HEK293 (cell line): ENCODE measurements around the gene FUT6.
A peak's percentile ranks its signal among the peaks of the same experiment; 100 is the strongest.

ENCODE experiments used
- BCL11A ChIP-seq: fragments of 450-650 bp; formaldehyde crosslinking; IDR thresholded peaks from 2 replicates; pipeline ENCODE4 v1.5.1; 2016; ENCODE audit warnings: low read depth, missing biosample characterization, missing genetic modification characterization
- FEZF1 ChIP-seq: fragments of 450-650 bp; formaldehyde crosslinking; IDR thresholded peaks from 2 replicates; pipeline ENCODE4 v1.5.1; 2016; ENCODE audit warnings: missing biosample characterization, missing genetic modification characterization
- GLI4 ChIP-seq: fragments of 450-650 bp; formaldehyde crosslinking; IDR thresholded peaks from 2 replicates; pipeline ENCODE4 v1.5.1; 2016; ENCODE audit warnings: missing biosample characterization, missing genetic modification characterization
- KLF16 ChIP-seq: fragments of 450-650 bp; formaldehyde crosslinking; IDR thresholded peaks from 2 replicates; pipeline ENCODE4 v1.5.1; 2017; ENCODE audit warnings: missing biosample characterization, missing genetic modification characterization
- MZF1 ChIP-seq: fragments of 450-650 bp; formaldehyde crosslinking; IDR thresholded peaks from 2 replicates; pipeline ENCODE4 v1.5.1; 2017; ENCODE audit warnings: missing biosample characterization, missing genetic modification characterization, borderline replicate concordance
- OVOL3 ChIP-seq: fragments of 450-650 bp; formaldehyde crosslinking; IDR thresholded peaks from 2 replicates; pipeline ENCODE4 v1.5.1; 2016; ENCODE audit warnings: missing biosample characterization, missing genetic modification characterization
- SETDB1 ChIP-seq: IDR thresholded peaks from one replicate; pipeline ENCODE4 v1.6.1; 2017; ENCODE audit warnings: mild to moderate bottlenecking, low read length, moderate library complexity, mixed read lengths; ENCODE audit not compliant: insufficient read length
- SP2 ChIP-seq: fragments of 450-650 bp; formaldehyde crosslinking; IDR thresholded peaks from 2 replicates; pipeline ENCODE4 v1.5.1; 2016; ENCODE audit warnings: missing biosample characterization, missing genetic modification characterization
- SP7 ChIP-seq: fragments of 450-650 bp; formaldehyde crosslinking; IDR thresholded peaks from 2 replicates; pipeline ENCODE4 v1.5.1; 2016; ENCODE audit warnings: missing biosample characterization, missing genetic modification characterization
- ZEB2 ChIP-seq: fragments of 450-650 bp; formaldehyde crosslinking; IDR thresholded peaks from 2 replicates; pipeline ENCODE4 v1.5.1; 2016; ENCODE audit warnings: missing biosample characterization, missing genetic modification characterization
- ZFP37 ChIP-seq: fragments of 450-650 bp; formaldehyde crosslinking; IDR thresholded peaks from 2 replicates; pipeline ENCODE4 v1.5.1; 2016; ENCODE audit warnings: missing biosample characterization, missing genetic modification characterization
- ZNF114 ChIP-seq: fragments of 450-650 bp; formaldehyde crosslinking; IDR thresholded peaks from 2 replicates; pipeline ENCODE4 v1.5.0; 2017; ENCODE audit warnings: missing biosample characterization, missing genetic modification characterization
- ZNF146 ChIP-seq: fragments of 450-650 bp; formaldehyde crosslinking; IDR thresholded peaks from 2 replicates; pipeline ENCODE4 v1.5.1; 2016; ENCODE audit warnings: missing biosample characterization, missing genetic modification characterization
- ZNF169 ChIP-seq: fragments of 450-650 bp; formaldehyde crosslinking; IDR thresholded peaks from 2 replicates; pipeline ENCODE4 v1.5.1; 2016; ENCODE audit warnings: missing biosample characterization, missing genetic modification characterization
- ZNF184 ChIP-seq: fragments of 450-650 bp; IDR thresholded peaks from 2 replicates; pipeline ENCODE4 v1.5.1; 2018; ENCODE audit warnings: missing biosample characterization, mild to moderate bottlenecking, missing genetic modification characterization
- ZNF19 ChIP-seq: fragments of 450-650 bp; formaldehyde crosslinking; IDR thresholded peaks from 2 replicates; pipeline ENCODE4; 2016; ENCODE audit warnings: missing biosample characterization, missing genetic modification characterization, low read depth
- ZNF24 ChIP-seq: fragments of 450-650 bp; formaldehyde crosslinking; IDR thresholded peaks from 2 replicates; pipeline ENCODE4 v1.5.1; 2016; ENCODE audit warnings: missing biosample characterization, missing genetic modification characterization
- ZNF433 ChIP-seq: fragments of 450-650 bp; formaldehyde crosslinking; IDR thresholded peaks from 2 replicates; pipeline ENCODE4 v1.5.1; 2016; ENCODE audit warnings: missing biosample characterization, missing genetic modification characterization, low read depth
- ZNF521 ChIP-seq: fragments of 450-650 bp; formaldehyde crosslinking; IDR thresholded peaks from 2 replicates; pipeline ENCODE4 v1.5.1; 2017; ENCODE audit warnings: missing biosample characterization, mild to moderate bottlenecking, missing genetic modification characterization
- ZNF585B ChIP-seq: fragments of 450-650 bp; formaldehyde crosslinking; IDR thresholded peaks from 2 replicates; pipeline ENCODE4 v1.5.1; 2016; ENCODE audit warnings: missing biosample characterization, missing genetic modification characterization
- ZNF596 ChIP-seq: fragments of 450-650 bp; IDR thresholded peaks from 2 replicates; pipeline ENCODE4 v1.5.0; 2018; ENCODE audit warnings: missing biosample characterization, mild to moderate bottlenecking, missing genetic modification characterization, moderate library complexity
- ZNF624 ChIP-seq: fragments of 450-650 bp; formaldehyde crosslinking; IDR thresholded peaks from 2 replicates; pipeline ENCODE4 v1.5.1; 2017; ENCODE audit warnings: missing biosample characterization, missing genetic modification characterization
- ZNF654 ChIP-seq: fragments of 450-650 bp; formaldehyde crosslinking; IDR thresholded peaks from 2 replicates; pipeline ENCODE4 v1.5.1; 2016; ENCODE audit warnings: low read depth, missing biosample characterization, missing genetic modification characterization
- ZNF658 ChIP-seq: fragments of 450-650 bp; formaldehyde crosslinking; IDR thresholded peaks from 2 replicates; pipeline ENCODE4; 2016; ENCODE audit warnings: missing biosample characterization, missing genetic modification characterization
- ZNF677 ChIP-seq: fragments of 450-650 bp; IDR thresholded peaks from 2 replicates; pipeline ENCODE4 v1.5.0; 2018; ENCODE audit warnings: missing biosample characterization, mild to moderate bottlenecking, missing genetic modification characterization, moderate library complexity
- ZNF707 ChIP-seq: fragments of 450-650 bp; formaldehyde crosslinking; IDR thresholded peaks from 2 replicates; pipeline ENCODE4 v1.5.1; 2016; ENCODE audit warnings: missing biosample characterization, missing genetic modification characterization
- ZNF768 ChIP-seq: fragments of 450-650 bp; formaldehyde crosslinking; IDR thresholded peaks from 2 replicates; pipeline ENCODE4 v1.5.1; 2018; ENCODE audit warnings: missing biosample characterization, mild to moderate bottlenecking, missing genetic modification characterization
- ZNF830 ChIP-seq: fragments of 450-650 bp; IDR thresholded peaks from 2 replicates; pipeline ENCODE4 v1.5.0; 2018; ENCODE audit warnings: missing biosample characterization, missing genetic modification characterization, low read depth, mild to moderate bottlenecking, moderate library complexity
- ZNF837 ChIP-seq: fragments of 450-650 bp; formaldehyde crosslinking; IDR thresholded peaks from 2 replicates; pipeline ENCODE4 v1.5.1; 2016; ENCODE audit warnings: missing biosample characterization, missing genetic modification characterization
- TF ChIP-seq, protein P1 (sequence below): fragments of 450-650 bp; formaldehyde crosslinking; IDR thresholded peaks from 2 replicates; pipeline ENCODE4 v1.5.1; 2016; ENCODE audit warnings: missing biosample characterization, missing genetic modification characterization
- TF ChIP-seq, protein P2 (sequence below): fragments of 450-650 bp; formaldehyde crosslinking; IDR thresholded peaks from 2 replicates; pipeline ENCODE4 v1.5.1; 2017; ENCODE audit warnings: missing biosample characterization, missing genetic modification characterization
- TF ChIP-seq, protein P3 (sequence below): fragments of 450-650 bp; formaldehyde crosslinking; IDR thresholded peaks from 2 replicates; pipeline ENCODE4 v1.5.0; 2017; ENCODE audit warnings: missing biosample characterization, missing genetic modification characterization, borderline replicate concordance
- TF ChIP-seq, protein P4 (sequence below): fragments of 450-650 bp; formaldehyde crosslinking; IDR thresholded peaks from 2 replicates; pipeline ENCODE4 v1.5.1; 2016; ENCODE audit warnings: missing biosample characterization, missing genetic modification characterization, low read depth

The FUT6 gene

DNA sequence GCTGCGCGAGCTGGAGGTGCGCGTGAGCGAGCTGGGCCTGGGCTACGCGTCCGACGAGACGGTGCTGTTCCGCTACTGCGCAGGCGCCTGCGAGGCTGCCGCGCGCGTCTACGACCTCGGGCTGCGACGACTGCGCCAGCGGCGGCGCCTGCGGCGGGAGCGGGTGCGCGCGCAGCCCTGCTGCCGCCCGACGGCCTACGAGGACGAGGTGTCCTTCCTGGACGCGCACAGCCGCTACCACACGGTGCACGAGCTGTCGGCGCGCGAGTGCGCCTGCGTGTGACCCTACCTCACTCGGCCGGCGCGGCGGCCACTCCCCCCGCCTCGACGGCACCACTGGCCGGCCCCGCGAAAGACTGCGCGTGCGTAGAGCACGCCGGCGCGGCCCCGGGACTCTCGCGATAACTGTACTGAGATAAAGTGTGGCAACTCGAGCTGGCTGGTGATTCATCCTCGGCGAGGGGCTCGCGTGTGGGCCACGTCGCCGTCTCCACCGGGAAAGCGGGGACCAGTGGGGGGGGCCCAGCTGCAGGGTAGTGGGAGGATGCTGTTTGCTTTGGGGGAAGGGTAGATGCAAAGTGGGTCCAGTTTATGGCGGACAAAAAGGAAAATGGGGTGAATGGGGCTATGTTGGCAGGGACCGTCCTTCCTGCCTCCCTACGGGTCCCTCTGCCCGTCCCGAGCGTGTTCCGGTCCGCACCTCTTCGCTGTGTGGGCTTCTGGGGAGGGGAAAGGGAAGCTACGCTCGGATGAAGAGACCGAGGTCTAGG, 11.4 kb downstream of the FUT6 start (continued):
- TF ChIP-seq ZNF521 = no peak
- TF ChIP-seq ZNF146 (tag by site-specific recombination) = 0 out of 2 replicates have a peak, but pooled peaks have one; percentile 13
- no peak for TF ChIP-seq ZNF658 (tag by site-specific recombination)
- TF ChIP-seq, protein P1, sequence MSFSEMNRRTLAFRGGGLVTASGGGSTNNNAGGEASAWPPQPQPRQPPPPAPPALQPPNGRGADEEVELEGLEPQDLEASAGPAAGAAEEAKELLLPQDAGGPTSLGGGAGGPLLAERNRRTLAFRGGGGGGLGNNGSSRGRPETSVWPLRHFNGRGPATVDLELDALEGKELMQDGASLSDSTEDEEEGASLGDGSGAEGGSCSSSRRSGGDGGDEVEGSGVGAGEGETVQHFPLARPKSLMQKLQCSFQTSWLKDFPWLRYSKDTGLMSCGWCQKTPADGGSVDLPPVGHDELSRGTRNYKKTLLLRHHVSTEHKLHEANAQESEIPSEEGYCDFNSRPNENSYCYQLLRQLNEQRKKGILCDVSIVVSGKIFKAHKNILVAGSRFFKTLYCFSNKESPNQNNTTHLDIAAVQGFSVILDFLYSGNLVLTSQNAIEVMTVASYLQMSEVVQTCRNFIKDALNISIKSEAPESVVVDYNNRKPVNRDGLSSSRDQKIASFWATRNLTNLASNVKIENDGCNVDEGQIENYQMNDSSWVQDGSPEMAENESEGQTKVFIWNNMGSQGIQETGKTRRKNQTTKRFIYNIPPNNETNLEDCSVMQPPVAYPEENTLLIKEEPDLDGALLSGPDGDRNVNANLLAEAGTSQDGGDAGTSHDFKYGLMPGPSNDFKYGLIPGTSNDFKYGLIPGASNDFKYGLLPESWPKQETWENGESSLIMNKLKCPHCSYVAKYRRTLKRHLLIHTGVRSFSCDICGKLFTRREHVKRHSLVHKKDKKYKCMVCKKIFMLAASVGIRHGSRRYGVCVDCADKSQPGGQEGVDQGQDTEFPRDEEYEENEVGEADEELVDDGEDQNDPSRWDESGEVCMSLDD (tag by site-specific recombination) = peak; percentile 98
- 0 out of 2 replicates have a peak, but pooled peaks have one; percentile 40 for TF ChIP-seq ZNF837 (tag by site-specific recombination)
- TF ChIP-seq ZEB2 (tag by site-specific recombination) = peak; percentile 96
- TF ChIP-seq ZNF707 (tag by site-specific recombination) = no peak
- peak; percentile 42 for TF ChIP-seq SP2 (tag by site-specific recombination)
- peak; percentile 91 for TF ChIP-seq SP7 (tag by site-specific recombination)
- TF ChIP-seq FEZF1 (tag by site-specific recombination) = no peak
- no peak for TF ChIP-seq ZNF768 (tag by site-specific recombination)
- TF ChIP-seq, protein P2, sequence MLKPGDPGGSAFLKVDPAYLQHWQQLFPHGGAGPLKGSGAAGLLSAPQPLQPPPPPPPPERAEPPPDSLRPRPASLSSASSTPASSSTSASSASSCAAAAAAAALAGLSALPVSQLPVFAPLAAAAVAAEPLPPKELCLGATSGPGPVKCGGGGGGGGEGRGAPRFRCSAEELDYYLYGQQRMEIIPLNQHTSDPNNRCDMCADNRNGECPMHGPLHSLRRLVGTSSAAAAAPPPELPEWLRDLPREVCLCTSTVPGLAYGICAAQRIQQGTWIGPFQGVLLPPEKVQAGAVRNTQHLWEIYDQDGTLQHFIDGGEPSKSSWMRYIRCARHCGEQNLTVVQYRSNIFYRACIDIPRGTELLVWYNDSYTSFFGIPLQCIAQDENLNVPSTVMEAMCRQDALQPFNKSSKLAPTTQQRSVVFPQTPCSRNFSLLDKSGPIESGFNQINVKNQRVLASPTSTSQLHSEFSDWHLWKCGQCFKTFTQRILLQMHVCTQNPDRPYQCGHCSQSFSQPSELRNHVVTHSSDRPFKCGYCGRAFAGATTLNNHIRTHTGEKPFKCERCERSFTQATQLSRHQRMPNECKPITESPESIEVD (tag by site-specific recombination) = no peak; the same call in 1 of the 2 replicates
- peak; percentile 80; the same call in 1 of the 2 replicates for TF ChIP-seq GLI4
- TF ChIP-seq, protein P3, sequence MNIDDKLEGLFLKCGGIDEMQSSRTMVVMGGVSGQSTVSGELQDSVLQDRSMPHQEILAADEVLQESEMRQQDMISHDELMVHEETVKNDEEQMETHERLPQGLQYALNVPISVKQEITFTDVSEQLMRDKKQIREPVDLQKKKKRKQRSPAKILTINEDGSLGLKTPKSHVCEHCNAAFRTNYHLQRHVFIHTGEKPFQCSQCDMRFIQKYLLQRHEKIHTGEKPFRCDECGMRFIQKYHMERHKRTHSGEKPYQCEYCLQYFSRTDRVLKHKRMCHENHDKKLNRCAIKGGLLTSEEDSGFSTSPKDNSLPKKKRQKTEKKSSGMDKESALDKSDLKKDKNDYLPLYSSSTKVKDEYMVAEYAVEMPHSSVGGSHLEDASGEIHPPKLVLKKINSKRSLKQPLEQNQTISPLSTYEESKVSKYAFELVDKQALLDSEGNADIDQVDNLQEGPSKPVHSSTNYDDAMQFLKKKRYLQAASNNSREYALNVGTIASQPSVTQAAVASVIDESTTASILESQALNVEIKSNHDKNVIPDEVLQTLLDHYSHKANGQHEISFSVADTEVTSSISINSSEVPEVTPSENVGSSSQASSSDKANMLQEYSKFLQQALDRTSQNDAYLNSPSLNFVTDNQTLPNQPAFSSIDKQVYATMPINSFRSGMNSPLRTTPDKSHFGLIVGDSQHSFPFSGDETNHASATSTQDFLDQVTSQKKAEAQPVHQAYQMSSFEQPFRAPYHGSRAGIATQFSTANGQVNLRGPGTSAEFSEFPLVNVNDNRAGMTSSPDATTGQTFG = no peak
- TF ChIP-seq KLF16 (tag by site-specific recombination) = peak; percentile 92
- TF ChIP-seq ZNF677 (tag by site-specific recombination) = 0 out of 2 replicates have a peak, but pooled peaks have one; percentile 50
- TF ChIP-seq ZNF169 (tag by site-specific recombination) = 0 out of 2 replicates have a peak, but pooled peaks have one; percentile 65
- peak; percentile 35 for TF ChIP-seq SETDB1
- TF ChIP-seq, protein P4, sequence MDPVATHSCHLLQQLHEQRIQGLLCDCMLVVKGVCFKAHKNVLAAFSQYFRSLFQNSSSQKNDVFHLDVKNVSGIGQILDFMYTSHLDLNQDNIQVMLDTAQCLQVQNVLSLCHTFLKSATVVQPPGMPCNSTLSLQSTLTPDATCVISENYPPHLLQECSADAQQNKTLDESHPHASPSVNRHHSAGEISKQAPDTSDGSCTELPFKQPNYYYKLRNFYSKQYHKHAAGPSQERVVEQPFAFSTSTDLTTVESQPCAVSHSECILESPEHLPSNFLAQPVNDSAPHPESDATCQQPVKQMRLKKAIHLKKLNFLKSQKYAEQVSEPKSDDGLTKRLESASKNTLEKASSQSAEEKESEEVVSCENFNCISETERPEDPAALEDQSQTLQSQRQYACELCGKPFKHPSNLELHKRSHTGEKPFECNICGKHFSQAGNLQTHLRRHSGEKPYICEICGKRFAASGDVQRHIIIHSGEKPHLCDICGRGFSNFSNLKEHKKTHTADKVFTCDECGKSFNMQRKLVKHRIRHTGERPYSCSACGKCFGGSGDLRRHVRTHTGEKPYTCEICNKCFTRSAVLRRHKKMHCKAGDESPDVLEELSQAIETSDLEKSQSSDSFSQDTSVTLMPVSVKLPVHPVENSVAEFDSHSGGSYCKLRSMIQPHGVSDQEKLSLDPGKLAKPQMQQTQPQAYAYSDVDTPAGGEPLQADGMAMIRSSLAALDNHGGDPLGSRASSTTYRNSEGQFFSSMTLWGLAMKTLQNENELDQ (tag by site-specific recombination) = no peak
- TF ChIP-seq ZNF654 (tag by site-specific recombination) = no peak
- no peak for TF ChIP-seq ZNF830 (tag by site-specific recombination)
- no peak for TF ChIP-seq ZNF624 (tag by site-specific recombination)
- no peak for TF ChIP-seq ZNF114 (tag by site-specific recombination)
- TF ChIP-seq MZF1 (tag by site-specific recombination) = no peak
- no peak for TF ChIP-seq ZNF433 (tag by site-specific recombination)
- TF ChIP-seq ZFP37 = no peak
- TF ChIP-seq BCL11A = no peak
- TF ChIP-seq OVOL3 = no peak
- TF ChIP-seq ZNF19 = no peak
- TF ChIP-seq ZNF596 (tag by site-specific recombination) = no peak
- no peak for TF ChIP-seq ZNF585B (tag by site-specific recombination)
- peak; percentile 89 for TF ChIP-seq ZNF24 (tag by site-specific recombination)
- no peak for TF ChIP-seq ZNF184 (tag by site-specific recombination)
